GM06990 (cell line): ENCODE measurements around the gene PTPRN2.

Experiments used
- DNase-seq: peaks from one replicate; pipeline ENCODE4 v3.0.0-alpha.2; 2011; ENCODE audit not compliant: insufficient read length; ENCODE audit errors: extremely low read depth
- H3K27me3 ChIP-seq: replicated peaks from 2 replicates; pipeline ENCODE4 v1.6.0; 2011; ENCODE audit warnings: low read length; ENCODE audit not compliant: control insufficient read depth, insufficient read depth
- H3K36me3 ChIP-seq: 2 replicates; pipeline ENCODE4 v1.5.1; 2011; ENCODE audit warnings: low read length; ENCODE audit not compliant: control insufficient read depth, insufficient read depth
- H3K4me3 ChIP-seq: replicated peaks from 2 replicates; pipeline ENCODE4 v1.5.1; 2011; ENCODE audit warnings: low read depth, mild to moderate bottlenecking, control low read depth, low read length
- TF ChIP-seq, protein P1 (sequence below): IDR thresholded peaks from 2 replicates; pipeline ENCODE4 v1.5.1; 2011; ENCODE audit warnings: low read length, control low read depth, mild to moderate bottlenecking, inconsistent platforms; ENCODE audit not compliant: insufficient read depth, poor library complexity, severe bottlenecking

Gene PTPRN2

GRCh38 chr7:158581440-158582088 is 6.1 kb downstream of the PTPRN2 start:
- Histone ChIP-seq H3K4me3 (no peak overlapping the region), H3K27me3 (no peaks in the 10 kb centered on the region), H3K36me3 (no peaks in the 10 kb centered on the region)
- TF ChIP-seq, protein P1, sequence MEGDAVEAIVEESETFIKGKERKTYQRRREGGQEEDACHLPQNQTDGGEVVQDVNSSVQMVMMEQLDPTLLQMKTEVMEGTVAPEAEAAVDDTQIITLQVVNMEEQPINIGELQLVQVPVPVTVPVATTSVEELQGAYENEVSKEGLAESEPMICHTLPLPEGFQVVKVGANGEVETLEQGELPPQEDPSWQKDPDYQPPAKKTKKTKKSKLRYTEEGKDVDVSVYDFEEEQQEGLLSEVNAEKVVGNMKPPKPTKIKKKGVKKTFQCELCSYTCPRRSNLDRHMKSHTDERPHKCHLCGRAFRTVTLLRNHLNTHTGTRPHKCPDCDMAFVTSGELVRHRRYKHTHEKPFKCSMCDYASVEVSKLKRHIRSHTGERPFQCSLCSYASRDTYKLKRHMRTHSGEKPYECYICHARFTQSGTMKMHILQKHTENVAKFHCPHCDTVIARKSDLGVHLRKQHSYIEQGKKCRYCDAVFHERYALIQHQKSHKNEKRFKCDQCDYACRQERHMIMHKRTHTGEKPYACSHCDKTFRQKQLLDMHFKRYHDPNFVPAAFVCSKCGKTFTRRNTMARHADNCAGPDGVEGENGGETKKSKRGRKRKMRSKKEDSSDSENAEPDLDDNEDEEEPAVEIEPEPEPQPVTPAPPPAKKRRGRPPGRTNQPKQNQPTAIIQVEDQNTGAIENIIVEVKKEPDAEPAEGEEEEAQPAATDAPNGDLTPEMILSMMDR = no peak
- DNase-seq = no peak

DNA sequence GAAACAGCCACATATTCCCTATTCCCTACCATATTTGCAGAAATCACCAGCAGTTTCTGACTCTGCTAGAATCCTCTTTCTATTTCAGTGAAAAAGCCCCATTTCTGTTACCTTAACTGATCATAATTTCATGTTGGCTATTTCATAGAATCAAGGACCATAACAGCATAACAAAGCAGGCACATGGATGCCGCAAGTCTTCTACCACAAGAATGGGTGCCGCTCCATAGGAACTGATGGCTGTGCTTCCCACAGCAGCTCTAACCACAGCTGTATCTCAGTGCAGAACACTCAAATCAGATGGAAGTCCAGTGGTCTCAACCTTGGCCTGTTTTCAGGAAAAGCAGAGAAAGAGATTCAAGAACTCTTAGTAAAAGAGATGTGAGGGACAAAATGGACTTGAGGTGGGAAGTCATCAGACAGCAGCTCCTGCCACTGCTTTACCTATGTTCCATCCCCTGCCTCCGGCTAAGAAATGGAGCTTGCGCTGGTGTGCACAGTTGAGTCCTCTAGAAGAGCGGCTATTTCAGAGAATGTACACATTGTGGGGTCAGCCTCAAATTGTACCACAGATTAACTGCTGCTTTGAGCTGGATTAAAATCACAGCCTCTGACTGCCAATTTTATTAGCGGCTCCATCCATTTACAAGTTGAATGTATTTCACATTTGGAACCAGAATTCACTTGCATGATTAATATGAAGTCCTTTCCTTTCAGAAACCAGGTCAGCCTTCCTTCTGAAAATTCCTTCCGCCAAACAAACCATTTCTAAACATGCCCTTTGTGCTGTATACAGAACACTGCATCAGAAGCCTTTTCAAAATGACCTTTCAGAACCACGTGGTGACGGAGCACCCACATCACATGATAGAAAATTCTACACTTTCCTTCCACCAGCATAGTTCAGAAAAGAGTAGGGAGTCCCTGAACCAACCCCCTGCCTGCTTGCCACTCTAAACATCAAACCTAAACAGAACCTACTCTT is 7.7 kb downstream of the PTPRN2 start:
- no peak for DNase-seq
- Histone ChIP-seq H3K27me3 (no peaks in the 10 kb centered on the region), H3K36me3 (no peaks in the 10 kb centered on the region), H3K4me3 (no peak overlapping the region)
- TF ChIP-seq, protein P1 = no peak

DNA sequence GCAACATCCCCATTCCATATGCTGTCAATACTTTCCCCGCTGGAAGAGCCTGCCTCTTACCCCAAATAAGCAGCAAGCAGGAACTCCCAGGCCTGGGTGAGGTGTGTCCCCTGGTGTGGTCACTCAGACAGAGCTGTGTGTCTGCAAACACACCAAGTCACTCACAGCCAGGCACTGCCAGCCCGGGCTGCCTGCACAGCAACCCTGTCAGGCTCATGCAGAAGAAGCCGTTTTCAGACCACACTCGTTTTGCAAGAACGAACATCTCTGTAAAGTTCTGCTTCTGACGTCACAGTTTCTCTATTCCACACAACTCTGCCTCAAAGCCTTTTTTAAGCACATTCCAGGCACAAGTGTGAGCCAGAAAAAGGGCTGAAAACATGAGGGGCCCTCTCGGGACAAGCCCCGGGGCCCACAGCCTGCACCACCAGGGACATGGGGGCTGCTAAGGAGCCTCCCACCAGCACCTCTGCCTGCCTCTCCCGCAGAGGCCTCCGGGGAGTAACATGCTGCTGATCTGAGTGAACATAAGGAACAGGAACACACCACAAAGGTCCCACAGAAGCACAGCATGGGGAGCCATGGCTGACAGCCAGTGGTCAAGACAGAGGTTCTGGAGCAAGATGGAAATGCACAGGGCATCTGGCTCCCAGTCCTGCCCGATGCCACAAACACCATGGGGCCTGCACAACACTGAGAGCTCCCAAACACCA is 11.4 kb downstream of the PTPRN2 start:
- Histone ChIP-seq H3K27me3 (no peaks in the 10 kb centered on the region), H3K4me3 (no peak overlapping the region), H3K36me3 (no peaks in the 10 kb centered on the region)
- TF ChIP-seq, protein P1 = no peak
- DNase-seq = no peak

DNA sequence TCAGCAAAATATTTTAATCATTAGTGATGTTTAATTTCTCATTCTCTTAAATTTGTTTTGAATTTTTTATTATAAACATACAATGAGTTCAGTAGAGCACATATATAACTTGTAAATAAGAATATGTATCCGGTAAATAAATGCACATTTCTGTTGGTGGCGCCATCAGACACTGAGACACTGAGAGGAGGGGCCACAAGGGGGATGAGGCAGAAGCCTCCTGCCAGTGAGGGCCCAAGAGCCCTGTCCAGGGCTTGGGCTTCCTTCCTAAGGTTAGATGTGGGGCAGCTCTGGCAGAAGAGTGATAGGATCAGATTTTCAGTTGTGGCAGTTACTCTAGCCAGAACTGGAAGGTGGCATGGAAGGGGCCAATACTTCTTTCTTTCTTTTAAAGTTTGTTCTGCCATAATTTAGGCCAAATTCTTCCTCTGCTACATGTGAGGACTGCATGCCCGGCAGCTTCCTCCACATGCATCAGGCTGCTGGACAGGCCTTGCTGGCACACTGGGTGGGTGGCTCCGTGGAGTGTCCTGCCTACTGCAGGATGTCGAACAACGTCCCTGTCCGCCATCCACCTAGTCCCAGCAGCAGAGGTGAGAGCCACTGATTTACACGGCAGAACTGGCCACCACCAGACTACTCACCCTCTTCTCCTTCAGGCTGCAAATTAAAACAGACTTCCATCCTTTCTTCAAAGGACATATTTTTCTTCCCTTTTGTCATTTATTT is 13.2 kb downstream of the PTPRN2 start:
- TF ChIP-seq, protein P1 = no peak
- no peaks in the 10 kb centered on the region for H3K36me3 ChIP-seq
- no peaks in the 10 kb centered on the region for H3K27me3 ChIP-seq
- no peak for DNase-seq
- H3K4me3 ChIP-seq = no peak overlapping the region

DNA sequence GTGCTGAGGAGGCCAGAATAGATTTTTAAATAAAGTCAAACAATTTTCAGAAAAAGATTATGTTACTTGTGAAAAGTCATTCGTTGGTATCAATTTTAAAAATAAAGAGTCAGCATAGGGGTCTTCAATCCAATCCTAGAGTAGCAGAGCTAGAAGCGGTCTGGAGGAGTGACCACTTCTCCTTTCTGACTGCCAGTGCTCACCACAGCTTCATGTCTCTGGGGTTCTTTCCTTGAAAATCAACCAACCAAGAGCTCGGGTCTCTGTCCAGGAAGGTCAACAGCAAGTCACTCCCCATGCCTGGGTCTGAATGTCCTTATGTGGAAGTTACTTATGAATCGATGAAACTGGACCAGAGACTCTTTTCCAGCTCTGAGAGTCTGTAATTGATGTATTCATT is 14.3 kb downstream of the PTPRN2 start:
- TF ChIP-seq, protein P1 = no peak
- Histone ChIP-seq H3K27me3 (no peaks in the 10 kb centered on the region), H3K36me3 (no peaks in the 10 kb centered on the region), H3K4me3 (no peak overlapping the region)
- no peak for DNase-seq
